ENCODE data around the gene B3GALNT2.

DNA sequence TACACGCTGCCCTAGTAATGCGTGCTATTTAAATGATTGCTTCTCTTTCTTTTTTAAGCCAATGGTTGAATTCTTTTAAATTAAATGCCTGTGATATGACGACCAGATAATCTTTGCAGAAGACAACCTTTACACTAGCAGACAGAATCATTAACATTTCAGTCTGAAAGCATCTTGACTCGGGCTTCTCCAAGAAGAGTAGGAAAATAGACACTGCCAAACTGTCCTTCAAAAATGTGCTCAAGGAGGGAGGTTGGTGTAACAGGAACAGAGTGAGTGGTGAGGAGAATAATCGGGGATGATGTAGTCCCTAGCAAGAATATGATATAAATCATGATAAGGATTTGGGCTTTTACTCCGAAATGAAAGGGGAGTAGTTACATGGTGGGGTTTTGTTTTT, 6.6 kb upstream of the B3GALNT2 start:
- TF ChIP-seq CTCF (conservative IDR thresholded peaks at IDR 0.05 in 1 of 2, IDR thresholded peaks at IDR 0.05 in 1 of 2; ENCODE audit: extremely low read depth in 1 of 2, insufficient read depth in 1 of 2, low read depth in 1 of 2, low read length in 2 of 2) (no peak), EZH2 (IDR thresholded peaks at IDR 0.05; ENCODE audit: borderline replicate concordance, low read length) (no peak)
